SH-SY5Y (cell line): ENCODE results near the gene UVSSA.

Experiments
- GATA2 ChIP-seq: IDR thresholded peaks from 2 replicates; pipeline ENCODE4 v1.6.1; 2011; ENCODE audit warnings: mild to moderate bottlenecking, low read depth, low read length
- GATA3 ChIP-seq: IDR thresholded peaks from 2 replicates; pipeline ENCODE4 v1.6.1; 2011; ENCODE audit warnings: low read depth, mild to moderate bottlenecking, low read length, moderate library complexity

DNA sequence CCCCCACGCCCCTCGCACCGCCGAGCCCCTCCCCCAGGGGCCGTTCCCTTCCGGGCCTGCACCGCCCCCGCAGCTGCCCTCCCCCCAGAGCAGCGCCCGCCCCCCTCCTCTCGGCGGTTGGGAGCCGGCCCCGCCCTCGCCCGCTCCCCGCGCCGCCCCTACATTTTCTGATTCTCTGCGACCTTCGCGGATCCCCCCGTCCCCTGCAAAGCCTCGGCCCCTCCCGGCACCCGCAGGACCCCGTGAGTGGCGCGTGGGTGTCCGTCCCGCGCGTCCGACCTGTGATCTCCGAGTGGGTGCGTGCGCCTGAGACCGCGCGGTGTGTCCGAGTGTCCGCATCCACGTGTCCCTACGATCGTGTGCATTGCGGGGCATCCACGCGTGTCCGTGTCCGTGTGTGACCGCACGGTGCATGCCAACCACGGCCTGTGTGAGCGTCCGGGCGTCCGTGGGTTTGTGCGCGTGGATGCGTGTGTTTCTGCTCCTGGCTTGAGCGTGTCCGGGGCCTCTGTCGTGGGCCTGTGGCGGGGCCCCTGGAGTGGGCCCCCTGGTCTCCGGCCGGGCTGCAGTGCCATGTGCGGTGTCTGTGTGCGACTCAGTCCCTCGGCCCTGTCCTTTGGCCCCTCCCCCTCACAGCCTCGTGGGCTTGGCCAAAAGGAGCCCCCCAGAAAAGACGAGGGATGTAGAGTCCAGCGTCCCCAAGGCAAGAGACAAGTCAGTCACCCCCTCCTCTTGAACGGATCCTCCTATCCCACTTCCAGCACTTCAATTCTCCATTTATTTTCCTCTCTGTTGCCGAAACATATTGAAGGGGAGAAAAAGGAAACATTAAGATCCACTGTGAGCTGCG is 68.0 kb downstream of the UVSSA start:
- TF ChIP-seq GATA3 (no peak), GATA2 (no peak)
